ENCODE data around the gene TMEM63C. TPM values are rescaled to one million over a fixed set of nuclear protein-coding genes. Genes with fewer than 3 reads are reported as not detected.
"Not testable (repeated sequence)": the region's sequence is repeated elsewhere in the genome, so short reads cannot be mapped to it uniquely, and the experiment has no call there.

TMEM63C gene
- total RNA-seq, 4 donors from 2014 or later, result 3.3 to 43.7 (median 11.3) TPM

- H3K4me3 ChIP-seq, result no peak overlapping the region
- H3K27ac ChIP-seq, result no peak overlapping the region
- H3K9me3 ChIP-seq, result no peaks in the 10 kb centered on the region
- DNase-seq, result peak in 1 of 3 donors; percentile 13
- no peaks in the 10 kb centered on the region for H3K4me1 ChIP-seq
- H3K27me3 ChIP-seq, result no peaks in the 10 kb centered on the region
- no peak for TF ChIP-seq POLR2A (IDR thresholded peaks at IDR 0.05)
- no peak for TF ChIP-seq CTCF (IDR thresholded peaks at IDR 0.05)
- no peaks in the 10 kb centered on the region for H3K36me3 ChIP-seq
Measured at GRCh38 chr14:77161011-77161410, 20.6 kb upstream of the TMEM63C start.

GRCh38 chr14:77170045-77170444, 11.6 kb upstream of the TMEM63C start:
- no peaks in the 10 kb centered on the region for H3K4me1 ChIP-seq
- peaks cover 0 to 9% (median 0%) of the 10 kb centered on the region in 4 donors for H3K9me3 ChIP-seq
- no peak for TF ChIP-seq POLR2A (IDR thresholded peaks at IDR 0.05)
- TF ChIP-seq CTCF (IDR thresholded peaks at IDR 0.05), result no peak
- DNase-seq, result no peak
- H3K27me3 ChIP-seq, result no peaks in the 10 kb centered on the region
- no peak overlapping the region for H3K27ac ChIP-seq
- H3K4me3 ChIP-seq, result no peak overlapping the region
- H3K36me3 ChIP-seq, result no peaks in the 10 kb centered on the region

- TF ChIP-seq POLR2A (IDR thresholded peaks at IDR 0.05) (no peak), CTCF (IDR thresholded peaks at IDR 0.05) (no peak)
- H3K27ac ChIP-seq, result no peak overlapping the region
- H3K9me3 ChIP-seq, result peaks cover 0 to 9% (median 0%) of the 10 kb centered on the region in 4 donors
- no peaks in the 10 kb centered on the region for H3K27me3 ChIP-seq
- H3K36me3 ChIP-seq, result no peaks in the 10 kb centered on the region
- H3K4me3 ChIP-seq, result no peak overlapping the region
- DNase-seq, result no peak
- H3K4me1 ChIP-seq, result no peaks in the 10 kb centered on the region
Measured at GRCh38 chr14:77172916-77173315, 8.7 kb upstream of the TMEM63C start.

GRCh38 chr14:77173911-77174617, 7.5 kb upstream of the TMEM63C start:
- not testable (repeated sequence) for DNase-seq, H3K27ac ChIP-seq, H3K4me1 ChIP-seq, H3K4me3 ChIP-seq, H3K9me3 ChIP-seq, H3K36me3 ChIP-seq, H3K27me3 ChIP-seq

- Histone ChIP-seq H3K4me3 (no peak overlapping the region), H3K27ac (no peak overlapping the region), H3K27me3 (no peaks in the 10 kb centered on the region), H3K36me3 (no peaks in the 10 kb centered on the region), H3K9me3 (no peaks in the 10 kb centered on the region), H3K4me1 (no peaks in the 10 kb centered on the region)
- no peak for TF ChIP-seq CTCF (IDR thresholded peaks at IDR 0.05)
- TF ChIP-seq POLR2A (IDR thresholded peaks at IDR 0.05), result no peak
- no peak for DNase-seq
Measured at GRCh38 chr14:77175843-77176242, 5.8 kb upstream of the TMEM63C start.

- no peaks in the 10 kb centered on the region for H3K9me3 ChIP-seq
- no peaks in the 10 kb centered on the region for H3K36me3 ChIP-seq
Measured at GRCh38 chr14:77177702-77178101, 3.9 kb upstream of the TMEM63C start.

More at GRCh38 chr14:77177702-77178101, 3.9 kb upstream of the TMEM63C start:
- TF ChIP-seq CTCF (IDR thresholded peaks at IDR 0.05) (no peak), POLR2A (IDR thresholded peaks at IDR 0.05) (no peak)
- Histone ChIP-seq H3K4me1 (peaks cover 0 to 14% (median 6%) of the 10 kb centered on the region in 4 donors), H3K27ac (no peak overlapping the region), H3K27me3 (no peaks in the 10 kb centered on the region), H3K4me3 (no peak overlapping the region)
- no peak for DNase-seq
